ACC112 (cell line): ENCODE results near the gene HOXD3.

ENCODE experiments used
- H2AFZ ChIP-seq: fragments of 200-600 bp; sonication (generic); one replicate; pipeline ENCODE4 v1.6.0; 2017; ENCODE audit warnings: antibody characterized with exemption, low read length; ENCODE audit not compliant: unreplicated experiment
- H3K27ac ChIP-seq: fragments of 200-600 bp; sonication (generic); 2 replicates; pipeline ENCODE4 v1.5.1; 2014; ENCODE audit warnings: low read depth, mild to moderate bottlenecking, antibody characterized with exemption, low read length, moderate library complexity
- H3K27me3 ChIP-seq: fragments of 200-600 bp; sonication (generic); 2 replicates; pipeline ENCODE4 v1.6.1; 2014; ENCODE audit warnings: mild to moderate bottlenecking, antibody characterized with exemption, low read length, moderate library complexity, mixed read lengths; ENCODE audit not compliant: insufficient read depth
- H3K36me3 ChIP-seq: fragments of 200-600 bp; sonication (generic); 2 replicates; pipeline ENCODE4 v1.6.1; 2016; ENCODE audit warnings: mild to moderate bottlenecking, antibody characterized with exemption, low read length, moderate library complexity, mixed read lengths; ENCODE audit not compliant: insufficient read depth
- H3K4me1 ChIP-seq: fragments of 200-600 bp; sonication (generic); one replicate; pipeline ENCODE4 v1.6.1; 2016; ENCODE audit warnings: low read length, mixed read lengths; ENCODE audit not compliant: insufficient read depth, unreplicated experiment, control insufficient read depth
- H3K4me3 ChIP-seq: fragments of 200-600 bp; sonication (generic); 2 replicates; pipeline ENCODE4 v1.5.1; 2014; ENCODE audit warnings: mild to moderate bottlenecking, low read depth, low read length
- H3K79me2 ChIP-seq: fragments of 200-600 bp; sonication (generic); one replicate; pipeline ENCODE4 v1.6.0; 2016; ENCODE audit warnings: low read length; ENCODE audit not compliant: control insufficient read depth, unreplicated experiment, insufficient read depth

The HOXD3 gene

GRCh38 chr2:176146101-176146500, 11.0 kb upstream of the HOXD3 start:
- H3K27me3 ChIP-seq, result no peaks in the 10 kb centered on the region
- peaks cover 1% of the 10 kb centered on the region for H3K4me1 ChIP-seq
- H3K79me2 ChIP-seq, result peaks cover 16% of the 10 kb centered on the region
- no peak overlapping the region for H3K27ac ChIP-seq
- H2AFZ ChIP-seq, result no peak overlapping the region
- H3K36me3 ChIP-seq, result 0 out of 2 replicates have a peak, but pooled peaks cover 3% of the 10 kb centered on the region
- no peak overlapping the region for H3K4me3 ChIP-seq

- peaks cover 10% of the 10 kb centered on the region for H3K79me2 ChIP-seq
- H3K4me1 ChIP-seq, result no peaks in the 10 kb centered on the region
- 0 out of 2 replicates have a peak, but pooled peaks cover 3% of the 10 kb centered on the region for H3K36me3 ChIP-seq
- no peak overlapping the region for H2AFZ ChIP-seq
- no peak overlapping the region for H3K4me3 ChIP-seq
- H3K27me3 ChIP-seq, result no peaks in the 10 kb centered on the region
- H3K27ac ChIP-seq, result no peak overlapping the region
These were observed 10.5 kb upstream of the HOXD3 start for GRCh38 chr2:176146645-176147044.

GRCh38 chr2:176147210-176147799, 9.8 kb upstream of the HOXD3 start:
- peaks cover 4% of the 10 kb centered on the region for H3K79me2 ChIP-seq
- no peaks in the 10 kb centered on the region for H3K4me1 ChIP-seq
- no peak overlapping the region for H2AFZ ChIP-seq
- no peaks in the 10 kb centered on the region for H3K27me3 ChIP-seq
- 0 out of 2 replicates have a peak, but pooled peaks cover 3% of the 10 kb centered on the region for H3K36me3 ChIP-seq
- H3K4me3 ChIP-seq, result no peak overlapping the region
- H3K27ac ChIP-seq, result no peak overlapping the region

GRCh38 chr2:176147800-176148496, 9.2 kb upstream of the HOXD3 start:
- Histone ChIP-seq H3K4me1 (no peaks in the 10 kb centered on the region), H2AFZ (no peak overlapping the region), H3K27ac (no peak overlapping the region), H3K4me3 (no peak overlapping the region), H3K79me2 (peaks cover 4% of the 10 kb centered on the region), H3K27me3 (no peaks in the 10 kb centered on the region), H3K36me3 (0 out of 2 replicates have a peak, but pooled peaks cover 3% of the 10 kb centered on the region)

GRCh38 chr2:176148751-176149421, 8.2 kb upstream of the HOXD3 start:
- no peaks in the 10 kb centered on the region for H3K27me3 ChIP-seq
- H3K4me3 ChIP-seq, result no peak overlapping the region

GRCh38 chr2:176149481-176149938, 7.6 kb upstream of the HOXD3 start:
- Histone ChIP-seq H3K79me2 (peaks cover 4% of the 10 kb centered on the region), H3K27me3 (no peaks in the 10 kb centered on the region), H3K27ac (no peak overlapping the region), H3K4me3 (no peak overlapping the region), H2AFZ (no peak overlapping the region), H3K4me1 (no peaks in the 10 kb centered on the region), H3K36me3 (0 out of 2 replicates have a peak, but pooled peaks cover 3% of the 10 kb centered on the region)

More at GRCh38 chr2:176148751-176149421, 8.2 kb upstream of the HOXD3 start:
- Histone ChIP-seq H3K27ac (no peak overlapping the region), H3K4me1 (no peaks in the 10 kb centered on the region), H2AFZ (no peak overlapping the region), H3K79me2 (peaks cover 4% of the 10 kb centered on the region), H3K36me3 (0 out of 2 replicates have a peak, but pooled peaks cover 3% of the 10 kb centered on the region)

- no peaks in the 10 kb centered on the region for H3K4me1 ChIP-seq
- H3K27ac ChIP-seq, result no peak overlapping the region
- no peaks in the 10 kb centered on the region for H3K27me3 ChIP-seq
- peaks cover 3% of the 10 kb centered on the region for H3K79me2 ChIP-seq
- no peak overlapping the region for H2AFZ ChIP-seq
- H3K36me3 ChIP-seq, result 0 out of 2 replicates have a peak, but pooled peaks cover 3% of the 10 kb centered on the region
- H3K4me3 ChIP-seq, result no peak overlapping the region
These were observed 7.0 kb upstream of the HOXD3 start for GRCh38 chr2:176149939-176150583.

GRCh38 chr2:176150584-176151441, 6.3 kb upstream of the HOXD3 start:
- Histone ChIP-seq H3K79me2 (no peaks in the 10 kb centered on the region), H3K27ac (no peak overlapping the region), H3K27me3 (no peaks in the 10 kb centered on the region), H3K4me3 (no peak overlapping the region), H2AFZ (no peak overlapping the region), H3K36me3 (0 out of 2 replicates have a peak, but pooled peaks cover 3% of the 10 kb centered on the region), H3K4me1 (no peaks in the 10 kb centered on the region)

GRCh38 chr2:176151442-176152287, 5.4 kb upstream of the HOXD3 start, which contains the start of gene HOXD4:
TSS of gene HOXD4 (plus strand) at chr2:176151550. CDS start at chr2:176151634, 84 bp downstream.
- Histone ChIP-seq H3K4me1 (no peaks in the 10 kb centered on the region), H3K79me2 (no peaks in the 10 kb centered on the region), H3K4me3 (no peak within 1 kb of the TSS), H3K36me3 (0 out of 2 replicates have a peak, but pooled peaks cover 3% of the 10 kb centered on the region), H3K27me3 (no peaks in the 10 kb centered on the region), H3K27ac (no peak within 1 kb of the TSS), H2AFZ (no peak within 1 kb of the TSS)
